ENCODE data around the gene PATJ. TPM values are rescaled to one million over a fixed set of nuclear protein-coding genes. Genes with fewer than 3 reads are reported as not detected.

Gene PATJ
- total and polyA plus RNA-seq, 2 experiments from 2014 or later: 20.0 to 44.8 TPM

GRCh38 chr1:62097464-62097863 lies 355.2 kb downstream of the PATJ start:
- no peaks in the 10 kb centered on the region for H3K4me1 ChIP-seq (ENCODE audit: insufficient read depth)
- H4K20me1 ChIP-seq (ENCODE audit: insufficient read depth, poor library complexity, severe bottlenecking): no peaks in the 10 kb centered on the region
- WGBS (ENCODE audit: low lambda C conversion rate, missing lambda C conversion rate): 95% methylated on average over 3 of the region's 3 CpGs
- no peak overlapping the region for H3K4me2 ChIP-seq
- TF ChIP-seq EZH2 (IDR thresholded peaks at IDR 0.05; ENCODE audit: borderline replicate concordance) (no peak), EZH2phosphoT487 (IDR thresholded peaks at IDR 0.05; ENCODE audit: low read depth, severe bottlenecking, unreplicated experiment) (no peak)
- TF ChIP-seq, protein P1, sequence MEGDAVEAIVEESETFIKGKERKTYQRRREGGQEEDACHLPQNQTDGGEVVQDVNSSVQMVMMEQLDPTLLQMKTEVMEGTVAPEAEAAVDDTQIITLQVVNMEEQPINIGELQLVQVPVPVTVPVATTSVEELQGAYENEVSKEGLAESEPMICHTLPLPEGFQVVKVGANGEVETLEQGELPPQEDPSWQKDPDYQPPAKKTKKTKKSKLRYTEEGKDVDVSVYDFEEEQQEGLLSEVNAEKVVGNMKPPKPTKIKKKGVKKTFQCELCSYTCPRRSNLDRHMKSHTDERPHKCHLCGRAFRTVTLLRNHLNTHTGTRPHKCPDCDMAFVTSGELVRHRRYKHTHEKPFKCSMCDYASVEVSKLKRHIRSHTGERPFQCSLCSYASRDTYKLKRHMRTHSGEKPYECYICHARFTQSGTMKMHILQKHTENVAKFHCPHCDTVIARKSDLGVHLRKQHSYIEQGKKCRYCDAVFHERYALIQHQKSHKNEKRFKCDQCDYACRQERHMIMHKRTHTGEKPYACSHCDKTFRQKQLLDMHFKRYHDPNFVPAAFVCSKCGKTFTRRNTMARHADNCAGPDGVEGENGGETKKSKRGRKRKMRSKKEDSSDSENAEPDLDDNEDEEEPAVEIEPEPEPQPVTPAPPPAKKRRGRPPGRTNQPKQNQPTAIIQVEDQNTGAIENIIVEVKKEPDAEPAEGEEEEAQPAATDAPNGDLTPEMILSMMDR (IDR thresholded peaks at IDR 0.05; ENCODE audit: poor library complexity): no peak
- H2AFZ ChIP-seq: no peak overlapping the region
- no peaks in the 10 kb centered on the region for H3K9me2 ChIP-seq (replicated peaks; ENCODE audit: insufficient read depth)
- H3K79me2 ChIP-seq: no peaks in the 10 kb centered on the region
- DNase-seq (ENCODE audit: low spot score): no peak
- no peaks in the 10 kb centered on the region for H3K36me3 ChIP-seq (replicated peaks; ENCODE audit: insufficient read depth, low read depth)
- H3K4me3 ChIP-seq: no peak overlapping the region
- no peaks in the 10 kb centered on the region for H3K9me3 ChIP-seq (ENCODE audit: low read depth)
- no peak overlapping the region for H3K27ac ChIP-seq
- H3K27me3 ChIP-seq: no peaks in the 10 kb centered on the region

GRCh38 chr1:62100442-62100841 lies 358.2 kb downstream of the PATJ start:
- H4K20me1 ChIP-seq (ENCODE audit: insufficient read depth, poor library complexity, severe bottlenecking): no peaks in the 10 kb centered on the region
- no peak for DNase-seq (ENCODE audit: low spot score)
- no peak for TF ChIP-seq EZH2 (IDR thresholded peaks at IDR 0.05; ENCODE audit: borderline replicate concordance)

GRCh38 chr1:62103846-62104245 lies 361.6 kb downstream of the PATJ start:
- Histone ChIP-seq H3K4me2 (no peak overlapping the region), H3K4me3 (no peak overlapping the region), H3K9me3 (ENCODE audit: low read depth) (no peaks in the 10 kb centered on the region), H3K36me3 (replicated peaks; ENCODE audit: insufficient read depth, low read depth) (no peaks in the 10 kb centered on the region), H4K20me1 (ENCODE audit: insufficient read depth, poor library complexity, severe bottlenecking) (no peaks in the 10 kb centered on the region), H3K27me3 (no peaks in the 10 kb centered on the region), H3K4me1 (ENCODE audit: insufficient read depth) (no peaks in the 10 kb centered on the region), H3K79me2 (no peaks in the 10 kb centered on the region), H3K27ac (no peak overlapping the region), H3K9me2 (replicated peaks; ENCODE audit: insufficient read depth) (no peaks in the 10 kb centered on the region), H2AFZ (no peak overlapping the region)
- no peak for DNase-seq (ENCODE audit: low spot score)
- TF ChIP-seq EZH2phosphoT487 (IDR thresholded peaks at IDR 0.05; ENCODE audit: low read depth, severe bottlenecking, unreplicated experiment): no peak
- TF ChIP-seq, protein P1 (IDR thresholded peaks at IDR 0.05; ENCODE audit: poor library complexity): no peak
- TF ChIP-seq EZH2 (IDR thresholded peaks at IDR 0.05; ENCODE audit: borderline replicate concordance): no peak
- WGBS (ENCODE audit: low lambda C conversion rate, missing lambda C conversion rate): 82% methylated on average over 3 of the region's 3 CpGs

More at GRCh38 chr1:62100442-62100841, 358.2 kb downstream of the PATJ start:
- Histone ChIP-seq H3K9me2 (replicated peaks; ENCODE audit: insufficient read depth) (no peaks in the 10 kb centered on the region), H2AFZ (no peak overlapping the region), H3K4me1 (ENCODE audit: insufficient read depth) (no peaks in the 10 kb centered on the region), H3K9me3 (ENCODE audit: low read depth) (no peaks in the 10 kb centered on the region), H3K4me3 (no peak overlapping the region), H3K27ac (no peak overlapping the region), H3K36me3 (replicated peaks; ENCODE audit: insufficient read depth, low read depth) (no peaks in the 10 kb centered on the region), H3K79me2 (no peaks in the 10 kb centered on the region), H3K4me2 (no peak overlapping the region), H3K27me3 (no peaks in the 10 kb centered on the region)
- WGBS (ENCODE audit: low lambda C conversion rate, missing lambda C conversion rate): 100% methylated on average over 2 of the region's 2 CpGs

DNA sequence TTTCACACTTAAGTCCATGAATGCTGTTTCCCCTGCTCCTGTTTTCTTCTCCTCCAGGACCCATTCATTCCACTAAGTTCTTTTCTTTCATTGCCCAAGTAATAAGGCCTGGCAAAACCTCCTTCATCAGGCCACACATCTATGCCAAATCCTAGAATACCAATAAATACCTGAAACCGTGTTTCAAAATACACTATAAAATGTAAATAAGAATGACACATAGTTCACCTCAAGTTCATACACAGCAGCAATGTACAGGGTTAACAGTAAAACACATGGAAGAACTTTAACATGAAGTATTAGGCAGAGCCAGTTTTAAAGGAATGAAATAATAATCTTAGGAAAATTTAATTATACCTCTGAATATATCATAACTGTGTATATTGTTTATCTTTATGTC lies 365.6 kb downstream of the PATJ start:
- Histone ChIP-seq H3K79me2 (no peaks in the 10 kb centered on the region), H3K9me3 (ENCODE audit: low read depth) (no peaks in the 10 kb centered on the region), H3K4me3 (no peak overlapping the region), H3K27ac (no peak overlapping the region), H3K36me3 (replicated peaks; ENCODE audit: insufficient read depth, low read depth) (no peaks in the 10 kb centered on the region), H4K20me1 (ENCODE audit: insufficient read depth, poor library complexity, severe bottlenecking) (no peaks in the 10 kb centered on the region), H2AFZ (no peak overlapping the region), H3K4me2 (no peak overlapping the region), H3K4me1 (ENCODE audit: insufficient read depth) (no peaks in the 10 kb centered on the region), H3K27me3 (no peaks in the 10 kb centered on the region), H3K9me2 (replicated peaks; ENCODE audit: insufficient read depth) (no peaks in the 10 kb centered on the region)
- DNase-seq (ENCODE audit: low spot score): no peak
- 53% methylated on average over 1 of the region's 1 CpG for WGBS (ENCODE audit: low lambda C conversion rate, missing lambda C conversion rate)
- TF ChIP-seq EZH2 (IDR thresholded peaks at IDR 0.05; ENCODE audit: borderline replicate concordance) (no peak), EZH2phosphoT487 (IDR thresholded peaks at IDR 0.05; ENCODE audit: low read depth, severe bottlenecking, unreplicated experiment) (no peak)
- TF ChIP-seq, protein P1 (IDR thresholded peaks at IDR 0.05; ENCODE audit: poor library complexity): no peak

All from hepatocyte (in vitro differentiated cells).